H9 (cell line): ENCODE measurements around the gene LIMA1. TPM values are rescaled to one million over a fixed set of nuclear protein-coding genes. Genes with fewer than 3 reads are reported as not detected.

Source experiments
- DNase-seq: peaks from one replicate; pipeline ENCODE4 v3.0.0-alpha.2; 2017
- H2AFZ ChIP-seq: one replicate; pipeline ENCODE4 v1.6.1; 2013; ENCODE audit warnings: mild to moderate bottlenecking, low read length, control low read depth, moderate library complexity
- H2AK5ac ChIP-seq: 2 replicates; pipeline ENCODE4 v1.6.1; 2013; ENCODE audit warnings: low read length, control low read depth, mixed read lengths; ENCODE audit not compliant: insufficient read length
- H2BK120ac ChIP-seq: one replicate; pipeline ENCODE4 v1.6.1; 2013; ENCODE audit warnings: low read depth, mild to moderate bottlenecking, low read length, control low read depth, inconsistent platforms; ENCODE audit not compliant: poor library complexity, severe bottlenecking
- H2BK12ac ChIP-seq: 2 replicates; pipeline ENCODE4 v1.6.1; 2013; ENCODE audit warnings: low read length, control low read depth, mixed read lengths, low read depth; ENCODE audit not compliant: insufficient read length
- H2BK15ac ChIP-seq: 2 replicates; pipeline ENCODE4 v1.6.1; 2013; ENCODE audit warnings: low read depth, low read length, control low read depth
- H2BK20ac ChIP-seq: one replicate; pipeline ENCODE4 v1.6.1; 2013; ENCODE audit warnings: low read depth, mild to moderate bottlenecking, low read length, control low read depth, inconsistent platforms; ENCODE audit not compliant: poor library complexity, severe bottlenecking
- H2BK5ac ChIP-seq: 2 replicates; pipeline ENCODE4 v1.6.1; 2013; ENCODE audit warnings: low read length, control low read depth, mixed read lengths; ENCODE audit not compliant: insufficient read length
- H3K14ac ChIP-seq: 2 replicates; pipeline ENCODE4 v1.6.1; 2013; ENCODE audit warnings: low read length, control low read depth; ENCODE audit not compliant: insufficient read depth
- H3K18ac ChIP-seq: 2 replicates; pipeline ENCODE4 v1.6.1; 2013; ENCODE audit warnings: low read depth, mild to moderate bottlenecking, mixed read lengths, low read length, control low read depth; ENCODE audit not compliant: insufficient read length
- H3K23ac ChIP-seq: 2 replicates; pipeline ENCODE4 v1.6.1; 2013; ENCODE audit warnings: low read length, control low read depth, mixed read lengths, low read depth; ENCODE audit not compliant: insufficient read length
- H3K23me2 ChIP-seq: 2 replicates; pipeline ENCODE4 v1.6.1; 2013; ENCODE audit warnings: low read depth, mild to moderate bottlenecking, mixed read lengths, low read length, control low read depth; ENCODE audit not compliant: insufficient read length, poor library complexity, severe bottlenecking
- H3K27ac ChIP-seq: 2 replicates; pipeline ENCODE4 v1.5.1; 2013; ENCODE audit warnings: low read length, control low read depth, mixed read lengths, low read depth; ENCODE audit not compliant: insufficient read length
- H3K27me3 ChIP-seq: 2 replicates; pipeline ENCODE4 v1.6.1; 2013; ENCODE audit warnings: low read length, control low read depth, inconsistent platforms; ENCODE audit not compliant: insufficient read depth
- H3K4ac ChIP-seq: 2 replicates; pipeline ENCODE4 v1.6.1; 2013; ENCODE audit warnings: low read depth, mild to moderate bottlenecking, control low read depth, inconsistent platforms, low read length, moderate library complexity
- H3K4me1 ChIP-seq: 2 replicates; pipeline ENCODE4 v1.6.1; 2013; ENCODE audit warnings: low read length, control low read depth, inconsistent platforms; ENCODE audit not compliant: insufficient read depth
- H3K4me2 ChIP-seq: 2 replicates; pipeline ENCODE4 v1.6.1; 2013; ENCODE audit warnings: low read length, control low read depth, mixed read lengths; ENCODE audit not compliant: insufficient read length, insufficient read depth
- H3K56ac ChIP-seq: 2 replicates; pipeline ENCODE4 v1.6.1; 2013; ENCODE audit warnings: low read depth, mild to moderate bottlenecking, mixed read lengths, low read length, control low read depth; ENCODE audit not compliant: insufficient read length
- H3K79me1 ChIP-seq: 2 replicates; pipeline ENCODE4 v1.6.1; 2013; ENCODE audit warnings: low read depth, mild to moderate bottlenecking, moderate library complexity, low read length, control low read depth, inconsistent platforms; ENCODE audit not compliant: insufficient read depth, poor library complexity, severe bottlenecking
- H3K79me2 ChIP-seq: 2 replicates; pipeline ENCODE4 v1.6.1; 2013; ENCODE audit warnings: low read length, control low read depth, inconsistent platforms; ENCODE audit not compliant: insufficient read depth
- H3K9ac ChIP-seq: 2 replicates; pipeline ENCODE4 v1.6.1; 2013; ENCODE audit warnings: low read length, control low read depth, mixed read lengths; ENCODE audit not compliant: insufficient read length; ENCODE audit errors: extremely low read depth
- H3K9me3 ChIP-seq: one replicate; pipeline ENCODE4 v1.6.1; 2013; ENCODE audit warnings: low read depth, low read length, inconsistent platforms; ENCODE audit not compliant: control insufficient read depth
- H3T11ph ChIP-seq: one replicate; pipeline ENCODE4 v1.6.1; 2013; ENCODE audit warnings: mild to moderate bottlenecking, low read length, control low read depth, inconsistent platforms
- H4K20me1 ChIP-seq: one replicate; pipeline ENCODE4 v1.6.1; 2013; ENCODE audit not compliant: control insufficient read depth, insufficient read length, insufficient read depth
- H4K5ac ChIP-seq: 2 replicates; pipeline ENCODE4 v1.6.1; 2013; ENCODE audit warnings: low read depth, mild to moderate bottlenecking, mixed read lengths, low read length, control low read depth; ENCODE audit not compliant: insufficient read length
- H4K8ac ChIP-seq: replicated peaks from 2 replicates; pipeline ENCODE4 v1.6.1; 2013; ENCODE audit warnings: low read length, control low read depth, mixed read lengths, low read depth; ENCODE audit not compliant: insufficient read length
- H4K91ac ChIP-seq: 2 replicates; pipeline ENCODE4 v1.6.1; 2013; ENCODE audit warnings: low read depth, mild to moderate bottlenecking, moderate library complexity, mixed read lengths, low read length, control low read depth; ENCODE audit not compliant: insufficient read length
- H3K27ac Mint-ChIP-seq, 3 experiments: 2 replicates in 2 of 3; 3 replicates in 1 of 3; pipeline ENCODE4 v1.8.0; 2020 to 2021; ENCODE audit warnings: mixed read lengths in 3 of 3, mild to moderate bottlenecking in 1 of 3, moderate library complexity in 1 of 3
- H3K27me3 Mint-ChIP-seq: 2 replicates; pipeline ENCODE4 v1.8.0; 2021; ENCODE audit warnings: low read depth, mild to moderate bottlenecking, moderate library complexity, mixed read lengths
- H3K36me3 Mint-ChIP-seq, 3 experiments: 2 replicates in 2 of 3; 3 replicates in 1 of 3; pipeline ENCODE4 v1.8.0; 2020 to 2021; ENCODE audit warnings: low read depth in 3 of 3, mixed read lengths in 3 of 3; ENCODE audit not compliant: insufficient read depth in 1 of 3
- H3K4me1 Mint-ChIP-seq, 2 experiments: 2 replicates each; pipeline ENCODE4 v1.8.0; 2020; ENCODE audit warnings: mixed read lengths in 2 of 2
- H3K4me3 Mint-ChIP-seq, 2 experiments: 2 replicates in 1 of 2; 3 replicates in 1 of 2; pipeline ENCODE4 v1.8.0; 2020 to 2021; ENCODE audit warnings: mild to moderate bottlenecking in 2 of 2, mixed read lengths in 2 of 2, moderate library complexity in 1 of 2
- H3K9me3 Mint-ChIP-seq, 2 experiments: 2 replicates in 1 of 2; 3 replicates in 1 of 2; pipeline ENCODE4 v1.8.0; 2020; ENCODE audit warnings: mild to moderate bottlenecking in 2 of 2, mixed read lengths in 2 of 2, moderate library complexity in 1 of 2
- WGBS: extraction: QIAGEN DNeasy Blood & Tissue Kit; methylation state at CpG from one replicate; pipeline ENCODE4 v1.1.7; 2013; ENCODE audit warnings: missing lambda C conversion rate, low lambda C conversion rate, mixed read lengths; ENCODE audit not compliant: insufficient read length; ENCODE audit errors: extremely low coverage; 5-methylcytosine and 5-hydroxymethylcytosine counted together
- total RNA-seq: library from RNA; stranded (reverse); gene quantifications from 2 replicates; pipeline ENCODE4 v1.2.1, GENCODE V29; 2021
- TF ChIP-seq, protein P1 (sequence below): fragments of 200-600 bp; sonication (generic); conservative IDR thresholded peaks from 3 replicates; pipeline ENCODE4 v1.8.0; 2021; ENCODE audit warnings: antibody characterized with exemption, mild to moderate bottlenecking

The LIMA1 gene
- total RNA-seq, 1 experiment from 2014 or later = 40.8 TPM

DNA sequence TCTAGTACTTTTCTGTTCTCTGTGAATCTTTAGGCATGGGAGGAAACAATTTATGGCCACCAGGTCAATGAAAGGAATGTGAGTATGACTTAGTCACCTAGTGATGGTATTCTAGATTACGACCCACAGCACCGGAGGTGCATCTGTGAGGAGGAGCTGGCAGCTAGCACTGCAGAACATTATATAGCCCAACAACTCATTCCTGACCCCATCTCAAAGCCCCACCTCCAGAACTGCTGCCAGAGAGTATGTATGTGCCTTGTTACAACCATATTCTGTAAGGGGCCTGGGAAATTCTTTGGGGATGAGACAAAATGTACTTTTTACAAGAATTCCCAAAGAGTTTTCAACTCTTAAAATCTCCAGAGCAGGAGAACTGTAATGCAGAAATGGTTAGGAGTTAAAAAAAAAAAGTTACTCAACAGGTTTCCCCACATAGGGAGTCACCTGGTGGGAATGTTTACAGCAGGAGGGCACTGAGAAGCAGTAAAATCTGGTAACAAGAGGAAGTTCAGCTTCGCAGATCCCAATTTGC, 81.3 kb downstream of the LIMA1 start:
- peak overlapping the region; percentile 63 for H3K27ac ChIP-seq

More for the DNA sequence above, 81.3 kb downstream of the LIMA1 start:
- Mint-ChIP-seq H3K9me3 (no peaks in the 10 kb centered on the region), H3K27ac (peak overlapping the region; percentile 70 to 95 (median 86); a peak in 6 of 7 replicates), H3K36me3 (peaks cover 24 to 55% (median 28%) of the 10 kb centered on the region in 3 experiments; a peak in 6 of 7 replicates), H3K4me1 (peaks cover 10 to 12% of the 10 kb centered on the region in 2 experiments), H3K27me3 (no peaks in the 10 kb centered on the region), H3K4me3 (0 out of 5 replicates have a peak overlapping the region, but pooled peaks of 1 of the 2 experiments have one; percentile 23)
- Histone ChIP-seq H3K23ac (no peak overlapping the region), H3K9me3 (no peaks in the 10 kb centered on the region), H3K56ac (no peak overlapping the region), H3K9ac (no peak overlapping the region), H4K5ac (no peak overlapping the region), H2AFZ (no peak overlapping the region), H3T11ph (no peak overlapping the region), H2AK5ac (no peak overlapping the region), H2BK15ac (no peak overlapping the region), H2BK20ac (no peak overlapping the region), H4K91ac (no peak overlapping the region), H3K4me1 (peaks cover 2% of the 10 kb centered on the region), H3K14ac (no peak overlapping the region), H2BK5ac (no peak overlapping the region), H3K79me1 (no peaks in the 10 kb centered on the region), H3K4ac (no peak overlapping the region), H3K79me2 (no peaks in the 10 kb centered on the region), H4K20me1 (no peaks in the 10 kb centered on the region), H3K23me2 (no peaks in the 10 kb centered on the region), H2BK12ac (no peak overlapping the region), H3K4me2 (no peak overlapping the region), H3K27me3 (no peaks in the 10 kb centered on the region), H4K8ac (no peak overlapping the region), H2BK120ac (no peak overlapping the region), H3K18ac (no peak overlapping the region)
- no CpG with 5 or more reads among the region's 3 CpGs for WGBS
- DNase-seq = peak; percentile 47
- TF ChIP-seq, protein P1, sequence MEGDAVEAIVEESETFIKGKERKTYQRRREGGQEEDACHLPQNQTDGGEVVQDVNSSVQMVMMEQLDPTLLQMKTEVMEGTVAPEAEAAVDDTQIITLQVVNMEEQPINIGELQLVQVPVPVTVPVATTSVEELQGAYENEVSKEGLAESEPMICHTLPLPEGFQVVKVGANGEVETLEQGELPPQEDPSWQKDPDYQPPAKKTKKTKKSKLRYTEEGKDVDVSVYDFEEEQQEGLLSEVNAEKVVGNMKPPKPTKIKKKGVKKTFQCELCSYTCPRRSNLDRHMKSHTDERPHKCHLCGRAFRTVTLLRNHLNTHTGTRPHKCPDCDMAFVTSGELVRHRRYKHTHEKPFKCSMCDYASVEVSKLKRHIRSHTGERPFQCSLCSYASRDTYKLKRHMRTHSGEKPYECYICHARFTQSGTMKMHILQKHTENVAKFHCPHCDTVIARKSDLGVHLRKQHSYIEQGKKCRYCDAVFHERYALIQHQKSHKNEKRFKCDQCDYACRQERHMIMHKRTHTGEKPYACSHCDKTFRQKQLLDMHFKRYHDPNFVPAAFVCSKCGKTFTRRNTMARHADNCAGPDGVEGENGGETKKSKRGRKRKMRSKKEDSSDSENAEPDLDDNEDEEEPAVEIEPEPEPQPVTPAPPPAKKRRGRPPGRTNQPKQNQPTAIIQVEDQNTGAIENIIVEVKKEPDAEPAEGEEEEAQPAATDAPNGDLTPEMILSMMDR = no peak
